Calu3 (cell line): ENCODE results near the gene ELAPOR1. TPM values are rescaled to one million over a fixed set of nuclear protein-coding genes. Genes with fewer than 3 reads are reported as not detected.

Experiments
- BruUV-seq: library from RNA; stranded (reverse); fragments of 400-500 nt; replicated peaks from 2 replicates; lab custom pipeline; 2021; lab: Mats Ljungman, UMichigan
- CTCF ChIA-PET: fragments of 300-600 bp; sonication (Branson Sonifier 250); formaldehyde crosslinking; loops from one replicate; lab custom pipeline; 2022; ENCODE audit warnings: antibody characterized with exemption; lab: Charles Lee
- DNase-seq: peaks from one replicate; pipeline ENCODE4 v3.0.0; 2022
- H3K27ac Mint-ChIP-seq: one replicate; pipeline ENCODE4 v1.8.0; 2022; ENCODE audit warnings: mixed read lengths; ENCODE audit not compliant: unreplicated experiment
- H3K27me3 Mint-ChIP-seq: one replicate; pipeline ENCODE4 v1.8.0; 2022; ENCODE audit warnings: mixed read lengths; ENCODE audit not compliant: unreplicated experiment
- H3K36me3 Mint-ChIP-seq: one replicate; pipeline ENCODE4 v1.8.0; 2022; ENCODE audit warnings: mild to moderate bottlenecking, moderate library complexity, mixed read lengths; ENCODE audit not compliant: insufficient read depth, unreplicated experiment
- H3K4me1 Mint-ChIP-seq: one replicate; pipeline ENCODE4 v1.8.0; 2022; ENCODE audit warnings: mild to moderate bottlenecking, low read depth, mixed read lengths; ENCODE audit not compliant: unreplicated experiment
- H3K4me3 Mint-ChIP-seq: one replicate; pipeline ENCODE4 v1.8.0; 2022; ENCODE audit warnings: mild to moderate bottlenecking, low read depth, moderate library complexity, mixed read lengths; ENCODE audit not compliant: unreplicated experiment
- H3K9me3 Mint-ChIP-seq: one replicate; pipeline ENCODE4 v1.8.0; 2022; ENCODE audit warnings: low read depth, mixed read lengths; ENCODE audit not compliant: unreplicated experiment
- CTCF ChIP-seq: fragments of 200-600 bp; IDR thresholded peaks from one replicate; pipeline ENCODE4 v1.8.0; 2022; ENCODE audit warnings: antibody characterized with exemption; ENCODE audit not compliant: unreplicated experiment
- intact Hi-C: fragments of 100-400 bp; cut with micrococcal nuclease; formaldehyde crosslinking; loops from one replicate; pipeline ENCODE4 v1.10.0; 2022; ENCODE audit not compliant: unreplicated experiment
- total RNA-seq: library from RNA; stranded (reverse); gene quantifications from 2 replicates; pipeline ENCODE4 v1.2.3, GENCODE V29; 2022

ELAPOR1 gene
- total RNA-seq, 1 experiment from 2014 or later, result 0.45 TPM

GRCh38 chr1:109094377-109094803, 19.5 kb upstream of the ELAPOR1 start:
- no peak for DNase-seq
- no peaks in the 10 kb centered on the region for H3K9me3 Mint-ChIP-seq
- no peak overlapping the region for H3K4me3 Mint-ChIP-seq
- no peaks in the 10 kb centered on the region for H3K27me3 Mint-ChIP-seq
- BruUV-seq, result no TSS peak
- intact Hi-C loops, result no loop called here
- H3K27ac Mint-ChIP-seq, result no peak overlapping the region
- no peak for TF ChIP-seq CTCF
- H3K36me3 Mint-ChIP-seq, result peaks cover 34% of the 10 kb centered on the region
- H3K4me1 Mint-ChIP-seq, result no peaks in the 10 kb centered on the region
- CTCF ChIA-PET, result no interaction called here

GRCh38 chr1:109094871-109095270, 19.0 kb upstream of the ELAPOR1 start:
- no peak for DNase-seq
- no peak overlapping the region for H3K4me3 Mint-ChIP-seq
- H3K36me3 Mint-ChIP-seq, result peaks cover 38% of the 10 kb centered on the region
- no peaks in the 10 kb centered on the region for H3K27me3 Mint-ChIP-seq
- no TSS peak for BruUV-seq
- no peaks in the 10 kb centered on the region for H3K4me1 Mint-ChIP-seq
- H3K27ac Mint-ChIP-seq, result no peak overlapping the region
- intact Hi-C loops, result no loop called here
- CTCF ChIA-PET, result no interaction called here
- no peaks in the 10 kb centered on the region for H3K9me3 Mint-ChIP-seq
- no peak for TF ChIP-seq CTCF

- peaks cover 38% of the 10 kb centered on the region for H3K36me3 Mint-ChIP-seq
- CTCF ChIA-PET, result no interaction called here
- intact Hi-C loops, result no loop called here
These were observed 18.3 kb upstream of the ELAPOR1 start for GRCh38 chr1:109095631-109096030.

GRCh38 chr1:109096120-109096519, 17.8 kb upstream of the ELAPOR1 start:
- DNase-seq, result no peak
- Mint-ChIP-seq H3K4me3 (no peak overlapping the region), H3K27ac (no peak overlapping the region), H3K4me1 (no peaks in the 10 kb centered on the region), H3K27me3 (no peaks in the 10 kb centered on the region), H3K36me3 (peaks cover 38% of the 10 kb centered on the region), H3K9me3 (no peaks in the 10 kb centered on the region)
- intact Hi-C loops, result no loop called here
- TF ChIP-seq CTCF, result no peak
- BruUV-seq, result no TSS peak
- CTCF ChIA-PET, result interaction anchor here (0.6 kb wide), 2 partner anchors 56 to 83 kb away, joined by 3 read pairs; no protein-coding TSS in a partner anchor

More at GRCh38 chr1:109095631-109096030, 18.3 kb upstream of the ELAPOR1 start:
- Mint-ChIP-seq H3K4me3 (no peak overlapping the region), H3K27me3 (no peaks in the 10 kb centered on the region), H3K27ac (no peak overlapping the region), H3K9me3 (no peaks in the 10 kb centered on the region), H3K4me1 (no peaks in the 10 kb centered on the region)
- BruUV-seq, result no TSS peak
- no peak for TF ChIP-seq CTCF
- DNase-seq, result no peak
